DMS 273 treated with DMSO at 0.1 percent for 48 hours (cell line): ENCODE data around the gene OR2S2.

Experiments
- DNase-seq: peaks from one replicate; lab custom pipeline; 2025; lab: John Stamatoyannopoulos, UW

OR2S2 gene

GRCh38 chr9:35909274-35909673 lies 48.7 kb downstream of the OR2S2 start, which contains the start of gene SPAAR:
TSS of gene SPAAR (plus strand) at chr9:35909490. CDS start at chr9:35910464, 974 bp downstream.
- DNase-seq, result no peak

- DNase-seq, result no peak
Observed at GRCh38 chr9:35908504-35909125, 49.3 kb downstream of the OR2S2 start.

GRCh38 chr9:35907711-35908503 lies 50.0 kb downstream of the OR2S2 start:
- peak; percentile 46 for DNase-seq
